HCT116 (cell line): ENCODE measurements around the gene OPN5. TPM values are rescaled to one million over a fixed set of nuclear protein-coding genes. Genes with fewer than 3 reads are reported as not detected.

Source experiments
- ATAC-seq: fragments of 200-7000 bp; cut with Tn5 transposase; 2 replicates; pipeline ENCODE4 v1.9.1; 2020; ENCODE audit warnings: mild to moderate bottlenecking, moderate library complexity
- BruUV-seq: library from RNA; stranded (reverse); fragments of 400-500 nt; replicated peaks from 2 replicates; lab custom pipeline; 2021; lab: Mats Ljungman, UMichigan
- CTCF ChIA-PET: fragments of 300-600 bp; sonication (Branson Sonifier 250); formaldehyde crosslinking; loops from one replicate; lab custom pipeline; 2021; ENCODE audit warnings: antibody characterized with exemption; lab: Charles Lee
- POLR2A ChIA-PET: fragments of 300-600, 350-600 bp; sonication (Branson Sonifier 250); formaldehyde crosslinking; loops from one replicate; lab custom pipeline; 2021; ENCODE audit warnings: antibody characterized with exemption; lab: Charles Lee
- RAD21 ChIA-PET, 2 experiments: fragments of 300-600 bp; sonication (Branson Sonifier 250); formaldehyde crosslinking; loops; one replicate each; lab custom pipeline; 2023; ENCODE audit warnings: low total read pairs in 2 of 2; ENCODE audit not compliant: uncharacterized antibody in 2 of 2, unreplicated experiment in 2 of 2, low non-redundant PET in 1 of 2; lab: Charles Lee
- DNase-seq: peaks from one replicate; pipeline ENCODE4 v3.0.0-alpha.2; 2010; ENCODE audit warnings: low read depth, low spot score
- H2AFZ ChIP-seq: fragments of 200-600 bp; shearing (Covaris generic), sonication (generic); 2 replicates; pipeline ENCODE4 v1.6.1; 2017; ENCODE audit warnings: low read depth, mixed run types, mixed read lengths, antibody characterized with exemption, low read length; ENCODE audit not compliant: poor library complexity, severe bottlenecking
- H3K27ac ChIP-seq: 2 replicates; pipeline ENCODE4 v1.5.1; 2012; ENCODE audit warnings: low read depth, low read length
- H3K27me3 ChIP-seq: fragments of 200-600 bp; sonication (generic); 2 replicates; pipeline ENCODE4 v1.6.1; 2016; ENCODE audit warnings: mixed run types, low read length, mixed read lengths; ENCODE audit not compliant: insufficient read depth
- H3K36me3 ChIP-seq, 2 experiments: fragments of 200-500 bp in 1 of 2; fragments of 200-600 bp in 1 of 2; sonication (Bioruptor generic) in 1 of 2; sonication (generic) in 1 of 2; 2 replicates each; pipeline versions ENCODE4 v1.5.1 to v1.6.1; 2014 to 2016; ENCODE audit warnings: low read length in 2 of 2, inconsistent platforms in 1 of 2, mixed read lengths in 1 of 2, mixed run types in 1 of 2; ENCODE audit not compliant: insufficient read depth in 2 of 2, control insufficient read depth in 1 of 2
- H3K4me1 ChIP-seq, 2 experiments: fragments of 200-600 bp in 1 of 2; sonication (generic) in 1 of 2; 2 replicates each; pipeline versions ENCODE4 v1.5.1 to v1.6.1; 2012 to 2017; ENCODE audit warnings: low read length in 2 of 2, inconsistent platforms in 1 of 2, mild to moderate bottlenecking in 1 of 2, mixed read lengths in 1 of 2, mixed run types in 1 of 2, moderate library complexity in 1 of 2; ENCODE audit not compliant: insufficient read depth in 2 of 2, control insufficient read depth in 1 of 2
- H3K4me2 ChIP-seq: fragments of 200-600 bp; sonication (generic); 2 replicates; pipeline ENCODE4 v1.6.1; 2017; ENCODE audit warnings: mixed run types, low read length, mixed read lengths
- H3K4me3 ChIP-seq, 2 experiments: fragments of 200-600 bp in 1 of 2; sonication (generic) in 1 of 2; replicated peaks in 1 of 2; 2 replicates each; pipeline ENCODE4 v1.5.1; 2011 to 2016; ENCODE audit warnings: low read length in 2 of 2, control low read depth in 1 of 2, low read depth in 1 of 2, mild to moderate bottlenecking in 1 of 2, mixed read lengths in 1 of 2, mixed run types in 1 of 2
- H3K79me2 ChIP-seq: fragments of 200-600 bp; sonication (generic); 2 replicates; pipeline ENCODE4 v1.6.1; 2017; ENCODE audit warnings: mild to moderate bottlenecking, mixed run types, low read length, moderate library complexity, mixed read lengths; ENCODE audit not compliant: insufficient read depth
- H3K9ac ChIP-seq: fragments of 200-600 bp; sonication (generic); 2 replicates; pipeline ENCODE4 v1.6.1; 2016; ENCODE audit warnings: low read length, mixed read lengths
- H3K9me2 ChIP-seq: fragments of 200-600 bp; sonication (generic), shearing (Covaris generic); 2 replicates; pipeline ENCODE4 v1.6.1; 2017; ENCODE audit warnings: mixed run types, mild to moderate bottlenecking, moderate library complexity; ENCODE audit not compliant: insufficient read depth
- H3K9me3 ChIP-seq, 2 experiments: fragments of 200-500 bp in 1 of 2; fragments of 200-600 bp in 1 of 2; sonication (Bioruptor generic) in 1 of 2; sonication (generic) in 1 of 2; 2 replicates each; pipeline ENCODE4 v1.6.1; 2014 to 2017; ENCODE audit warnings: low read length in 2 of 2, mixed read lengths in 2 of 2, inconsistent platforms in 1 of 2, low read depth in 1 of 2, mild to moderate bottlenecking in 1 of 2, mixed run types in 1 of 2, moderate library complexity in 1 of 2; ENCODE audit not compliant: control insufficient read depth in 1 of 2, insufficient read depth in 1 of 2
- H4K20me1 ChIP-seq: fragments of 200-600 bp; sonication (generic), shearing (Covaris generic); 2 replicates; pipeline ENCODE4 v1.6.1; 2017; ENCODE audit warnings: mixed run types, mild to moderate bottlenecking, moderate library complexity; ENCODE audit not compliant: insufficient read depth
- ATF3 ChIP-seq: IDR thresholded peaks from 2 replicates; pipeline ENCODE4 v1.6.1; 2012
- CEBPB ChIP-seq: IDR thresholded peaks from 2 replicates; pipeline ENCODE4 v1.6.1; 2012; ENCODE audit warnings: low read depth
- ELF1 ChIP-seq: IDR thresholded peaks from 2 replicates; pipeline ENCODE4 v1.6.1; 2012; ENCODE audit warnings: low read depth, borderline replicate concordance
- JUND ChIP-seq: IDR thresholded peaks from 2 replicates; pipeline ENCODE4 v1.6.1; 2012
- MAX ChIP-seq: IDR thresholded peaks from 2 replicates; pipeline ENCODE4 v1.6.1; 2012
- POLR2A ChIP-seq: IDR thresholded peaks from 2 replicates; pipeline ENCODE4 v1.7.0; 2011; ENCODE audit warnings: borderline replicate concordance; ENCODE audit not compliant: insufficient read depth, insufficient read length; ENCODE audit errors: extremely low read depth
- POLR2AphosphoS5 ChIP-seq: IDR thresholded peaks from 2 replicates; pipeline ENCODE4 v1.6.1; 2011; ENCODE audit warnings: mild to moderate bottlenecking, low read depth, low read length, moderate library complexity
- REST ChIP-seq: IDR thresholded peaks from 2 replicates; pipeline ENCODE4 v1.6.1; 2012; ENCODE audit warnings: low read depth
- SIN3A ChIP-seq: IDR thresholded peaks from 2 replicates; pipeline ENCODE4 v1.6.1; 2012; ENCODE audit warnings: low read depth
- SP1 ChIP-seq: IDR thresholded peaks from 2 replicates; pipeline ENCODE4 v1.6.1; 2012; ENCODE audit warnings: low read depth
- SRF ChIP-seq: IDR thresholded peaks from 2 replicates; pipeline ENCODE4 v1.6.1; 2012; ENCODE audit warnings: low read depth
- YY1 ChIP-seq: IDR thresholded peaks from 2 replicates; pipeline ENCODE4 v1.6.1; 2011; ENCODE audit warnings: low read length, low read depth, moderate library complexity, mild to moderate bottlenecking; ENCODE audit not compliant: insufficient replicate concordance; ENCODE audit errors: extremely low read depth
- ZBTB33 ChIP-seq: IDR thresholded peaks from 2 replicates; pipeline ENCODE4 v1.6.1; 2011; ENCODE audit warnings: mild to moderate bottlenecking, low read length, moderate library complexity; ENCODE audit not compliant: insufficient replicate concordance; ENCODE audit errors: extremely low read depth
- ZFX ChIP-seq: fragments of 450-650 bp; IDR thresholded peaks from 2 replicates; pipeline ENCODE4 v1.6.1; 2017
- ZNF274 ChIP-seq: fragments of 200-500 bp; sonication (Bioruptor generic); IDR thresholded peaks from 2 replicates; pipeline ENCODE4 v1.6.1; 2014; ENCODE audit warnings: mild to moderate bottlenecking, low read depth, low read length, inconsistent platforms
- intact Hi-C: fragments of 100-400 bp; cut with micrococcal nuclease; formaldehyde crosslinking; loops from 2 replicates; pipeline ENCODE4 v1.10.0; 2022
- total RNA-seq: library from RNA; stranded (reverse); gene quantifications from one replicate; pipeline ENCODE4 v1.2.1, GENCODE V29; 2021; ENCODE audit not compliant: unreplicated experiment

Gene OPN5
- total RNA-seq, 1 experiment from 2014 or later = not detected

- no peak for ATAC-seq
These were observed 63.0 kb downstream of the OPN5 start for GRCh38 chr6:47844881-47845280.

GRCh38 chr6:47846752-47847151 is 64.9 kb downstream of the OPN5 start:
- no peak overlapping the region for H2AFZ ChIP-seq
- ATAC-seq (no peak), DNase-seq (no peak)
- H3K79me2 ChIP-seq = no peaks in the 10 kb centered on the region
- RAD21 ChIA-PET = no interaction called here
- no peak overlapping the region for H3K27ac ChIP-seq
- CTCF ChIA-PET = no interaction called here
- intact Hi-C loops = no loop called here
- H3K4me2 ChIP-seq = no peak overlapping the region
- no peaks in the 10 kb centered on the region for H3K27me3 ChIP-seq
- no peaks in the 10 kb centered on the region for H3K36me3 ChIP-seq
- no peak overlapping the region for H3K9ac ChIP-seq
- no TSS peak for BruUV-seq
- H4K20me1 ChIP-seq = no peaks in the 10 kb centered on the region
- H3K4me1 ChIP-seq = no peaks in the 10 kb centered on the region
- H3K4me3 ChIP-seq = no peak overlapping the region
- POLR2A ChIA-PET = no interaction called here
- no peaks in the 10 kb centered on the region for H3K9me2 ChIP-seq
- no peaks in the 10 kb centered on the region for H3K9me3 ChIP-seq
- TF ChIP-seq ZFX = no peak
- TF ChIP-seq SIN3A = no peak
- no peak for TF ChIP-seq ATF3
- no peak for TF ChIP-seq ELF1
- TF ChIP-seq ZNF274 = no peak
- no peak for TF ChIP-seq REST
- TF ChIP-seq ZBTB33 = no peak
- TF ChIP-seq POLR2A = no peak
- no peak for TF ChIP-seq SRF
- TF ChIP-seq JUND = no peak
- no peak for TF ChIP-seq SP1
- TF ChIP-seq POLR2AphosphoS5 = no peak
- no peak for TF ChIP-seq CEBPB
- no peak for TF ChIP-seq YY1
- TF ChIP-seq MAX = no peak

More at GRCh38 chr6:47844881-47845280, 63.0 kb downstream of the OPN5 start:
- Histone ChIP-seq H4K20me1 (no peaks in the 10 kb centered on the region), H3K4me3 (no peak overlapping the region), H2AFZ (no peak overlapping the region), H3K27me3 (no peaks in the 10 kb centered on the region), H3K36me3 (no peaks in the 10 kb centered on the region), H3K4me1 (no peaks in the 10 kb centered on the region), H3K79me2 (no peaks in the 10 kb centered on the region), H3K27ac (no peak overlapping the region), H3K9me2 (no peaks in the 10 kb centered on the region), H3K9ac (no peak overlapping the region), H3K4me2 (no peak overlapping the region), H3K9me3 (no peaks in the 10 kb centered on the region)
- ChIA-PET POLR2A (no interaction called here), CTCF (no interaction called here), RAD21 (no interaction called here)
- TF ChIP-seq SP1 = no peak
- TF ChIP-seq SRF = no peak
- no peak for DNase-seq
- no TSS peak for BruUV-seq
- intact Hi-C loops = no loop called here
